Hair follicular keratinocyte (primary cell): Measurements from ENCODE around the gene SLC49A3. TPM values are rescaled to one million over a fixed set of nuclear protein-coding genes. Genes with fewer than 3 reads are reported as not detected.

ENCODE experiments used
- total RNA-seq: library from RNA; depleted of rRNA; stranded (reverse); fragments of >200 nt; gene quantifications from 2 replicates; pipeline ENCODE4 v1.2.3, GENCODE V29; 2015

The SLC49A3 gene
- not detected in 2 replicates for total RNA-seq

DNA sequence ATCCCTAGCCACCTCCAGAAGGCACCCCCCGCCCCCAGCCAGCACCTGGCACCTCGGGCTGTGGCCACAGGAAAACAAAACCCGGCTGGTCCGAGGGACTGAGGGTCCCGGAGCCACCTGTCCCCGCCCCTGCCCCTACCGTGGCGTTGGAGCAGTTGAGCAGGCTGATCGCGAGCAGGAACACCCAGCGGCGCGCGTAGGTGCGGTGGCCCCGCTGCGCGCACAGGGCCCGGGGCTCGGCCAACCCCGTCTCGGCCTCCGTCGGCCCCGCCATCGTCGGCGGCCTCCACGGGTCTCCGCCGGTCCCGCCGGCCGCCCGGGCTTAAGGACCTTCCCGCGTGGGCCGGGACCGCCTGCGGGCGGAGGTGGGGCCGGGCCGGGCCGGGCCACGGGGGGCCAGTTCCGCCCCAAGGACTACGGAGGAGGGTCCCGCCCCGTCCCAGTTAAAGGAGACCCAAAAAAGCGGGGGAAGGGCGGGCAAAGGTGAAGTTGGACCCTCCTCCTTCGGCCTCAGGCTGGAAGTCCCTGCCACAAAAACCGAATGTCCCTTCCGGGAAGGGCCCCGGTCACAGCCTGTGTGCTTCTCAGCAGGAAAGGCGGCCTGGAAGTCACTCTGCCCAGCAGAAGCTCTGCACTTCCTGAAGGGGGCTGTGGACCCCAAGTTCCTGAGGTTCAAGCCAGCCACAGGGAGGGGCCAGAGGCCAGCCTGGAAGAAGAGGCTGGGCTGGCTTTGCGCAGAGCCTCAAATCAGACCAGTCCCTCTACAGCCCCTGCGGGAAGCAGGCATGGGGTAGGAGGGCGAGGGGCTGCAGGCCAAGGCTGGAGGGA, at the start of gene SLC49A3:
TSS of gene SLC49A3 (minus strand) at position 298 of the 828 bp plus-strand sequence. CDS start at position 274, 24 bp downstream.

GRCh38 chr4:705278-706082, 16.5 kb upstream of the SLC49A3 start, which contains the start of gene PCGF3:
TSS of gene PCGF3 (plus strand) at chr4:705832. CDS start at chr4:733681, 27,849 bp downstream.

DNA sequence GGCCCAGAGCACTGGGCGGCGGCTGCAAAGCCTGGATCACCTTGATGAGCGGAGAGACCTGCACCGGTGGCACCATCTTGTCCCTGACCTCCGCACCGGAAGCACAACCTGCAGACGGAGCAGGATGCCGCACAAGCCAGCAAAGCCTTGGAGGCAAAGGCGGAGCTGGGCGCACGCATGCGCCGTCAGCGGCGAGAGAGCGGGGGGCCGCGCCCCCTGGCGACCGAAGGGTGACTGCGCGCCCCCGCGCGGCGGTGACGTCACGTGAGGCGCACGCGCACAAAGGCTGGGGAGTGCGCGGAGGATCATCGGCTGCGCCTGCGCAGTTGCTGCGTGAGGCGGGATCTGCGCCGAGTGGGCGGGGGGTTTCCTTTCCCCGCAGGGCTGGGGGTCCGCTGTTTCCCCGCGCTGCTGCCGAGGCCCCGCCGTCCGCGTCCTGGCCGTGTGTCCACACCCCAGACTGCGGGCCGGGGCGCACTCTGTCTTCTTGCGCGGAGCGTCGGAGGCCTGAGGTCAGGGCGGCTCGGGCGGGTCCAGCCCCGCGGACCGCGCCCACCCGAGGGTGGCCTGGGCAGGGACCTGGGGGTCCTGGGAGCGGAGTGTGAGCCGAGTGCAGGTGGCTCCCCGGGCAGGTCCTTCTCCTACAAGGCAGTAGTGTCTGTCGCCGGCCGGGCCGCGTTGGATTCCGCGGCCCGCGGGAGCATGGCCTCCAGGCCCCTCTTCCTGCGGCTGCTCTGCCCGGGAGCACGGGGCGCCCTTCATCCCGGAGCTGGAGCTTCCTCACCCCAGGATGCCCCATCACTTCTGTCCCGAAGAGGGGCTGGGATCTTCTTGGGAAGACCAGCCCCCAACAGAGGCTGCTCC, 14.5 kb downstream of the SLC49A3 start, which contains the start of the genes ATP5ME and MYL5:
TSS of gene ATP5ME (minus strand) at position 105 of the 864 bp plus-strand sequence. CDS start at position 76, 29 bp downstream.
TSS of gene MYL5 (plus strand) at position 371 of the 864 bp plus-strand sequence. CDS start 3,485 bp downstream, outside the sequence.

Other genes with a start within 250 kb of the SLC49A3 start
- 10.6 and 11.5 TPM in 2 replicates for gene ZNF721, start 190.0 kb downstream of the SLC49A3 start, total RNA-seq
- gene PIGG, start 189.9 kb downstream of the SLC49A3 start, total RNA-seq, result 24.9 and 27.9 TPM in 2 replicates
- gene TMEM271, start 112.9 kb downstream of the SLC49A3 start, total RNA-seq, result not detected in 2 replicates
- 0.11 and 3.3 TPM in 2 replicates for gene PDE6B, start 63.6 kb downstream of the SLC49A3 start, total RNA-seq
- gene ATP5ME, start 14.9 kb downstream of the SLC49A3 start, total RNA-seq, result 211 and 300 TPM in 2 replicates
- 3.7 and 4.8 TPM in 2 replicates for gene MYL5, start 14.6 kb downstream of the SLC49A3 start, total RNA-seq
- gene PCGF3, start 16.7 kb upstream of the SLC49A3 start, total RNA-seq, result 19.3 and 19.7 TPM in 2 replicates
- gene CPLX1, start 137.0 kb upstream of the SLC49A3 start, total RNA-seq, result 0.23 TPM in 1 of 2 replicates, not detected in the other
- 89.1 and 104 TPM in 2 replicates for gene GAK, start 243.2 kb upstream of the SLC49A3 start, total RNA-seq
- 13.2 and 21.5 TPM in 2 replicates for gene TMEM175, start 243.3 kb upstream of the SLC49A3 start, total RNA-seq